Lower leg skin (tissue), 3 donors: ENCODE measurements around the gene DNASE1L1.

Source experiments
- POLR2A ChIP-seq, 2 donors: fragments of 450-650 bp; IDR thresholded peaks; one replicate each; pipeline ENCODE4 v1.6.1; 2016 to 2017; ENCODE audit warnings: antibody characterized with exemption in 2 of 2, mild to moderate bottlenecking in 1 of 2, moderate library complexity in 1 of 2
- TF ChIP-seq, protein P1 (sequence below), 3 donors: fragments of 450-650 bp; IDR thresholded peaks; one replicate each; pipeline ENCODE4 v1.5.1; 2016; ENCODE audit warnings: antibody characterized with exemption in 3 of 3, mild to moderate bottlenecking in 3 of 3, moderate library complexity in 2 of 3

DNA sequence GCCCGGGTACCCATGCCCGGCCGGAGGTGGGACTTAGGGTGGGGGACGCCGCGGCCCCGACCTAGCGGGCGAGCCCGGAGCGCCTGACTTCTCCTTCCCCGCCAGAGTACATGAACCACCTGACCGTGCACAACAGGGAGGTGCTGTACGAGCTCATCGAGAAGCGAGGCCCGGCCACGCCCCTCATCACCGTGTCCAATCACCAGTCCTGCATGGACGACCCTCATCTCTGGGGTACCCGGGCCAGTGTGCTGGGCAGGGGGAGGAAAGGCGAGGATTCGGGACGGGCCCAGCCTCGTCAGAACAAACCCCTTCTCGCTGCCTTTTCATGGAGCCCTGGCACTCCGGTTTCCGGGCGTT lies 2.9 kb upstream of the DNASE1L1 start:
- no peak for TF ChIP-seq POLR2A (IDR thresholded peaks at IDR 0.05)
- TF ChIP-seq, protein P1, sequence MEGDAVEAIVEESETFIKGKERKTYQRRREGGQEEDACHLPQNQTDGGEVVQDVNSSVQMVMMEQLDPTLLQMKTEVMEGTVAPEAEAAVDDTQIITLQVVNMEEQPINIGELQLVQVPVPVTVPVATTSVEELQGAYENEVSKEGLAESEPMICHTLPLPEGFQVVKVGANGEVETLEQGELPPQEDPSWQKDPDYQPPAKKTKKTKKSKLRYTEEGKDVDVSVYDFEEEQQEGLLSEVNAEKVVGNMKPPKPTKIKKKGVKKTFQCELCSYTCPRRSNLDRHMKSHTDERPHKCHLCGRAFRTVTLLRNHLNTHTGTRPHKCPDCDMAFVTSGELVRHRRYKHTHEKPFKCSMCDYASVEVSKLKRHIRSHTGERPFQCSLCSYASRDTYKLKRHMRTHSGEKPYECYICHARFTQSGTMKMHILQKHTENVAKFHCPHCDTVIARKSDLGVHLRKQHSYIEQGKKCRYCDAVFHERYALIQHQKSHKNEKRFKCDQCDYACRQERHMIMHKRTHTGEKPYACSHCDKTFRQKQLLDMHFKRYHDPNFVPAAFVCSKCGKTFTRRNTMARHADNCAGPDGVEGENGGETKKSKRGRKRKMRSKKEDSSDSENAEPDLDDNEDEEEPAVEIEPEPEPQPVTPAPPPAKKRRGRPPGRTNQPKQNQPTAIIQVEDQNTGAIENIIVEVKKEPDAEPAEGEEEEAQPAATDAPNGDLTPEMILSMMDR (IDR thresholded peaks at IDR 0.05) = no peak
